ENCODE results near the gene AARS2.
"Not testable (repeated sequence)": the region's sequence is repeated elsewhere in the genome, so short reads cannot be mapped to it uniquely, and the experiment has no call there.

The AARS2 gene

GRCh38 chr6:44352259-44352658 lies 39.1 kb upstream of the AARS2 start:
- no peak overlapping the region for H3K9ac ChIP-seq (ENCODE audit: low read length)
- no peaks in the 10 kb centered on the region for H3K79me2 ChIP-seq (ENCODE audit: insufficient read depth, low read length)
- no peaks in the 10 kb centered on the region for H4K20me1 ChIP-seq (ENCODE audit: insufficient read depth, low read length)
- H3F3A ChIP-seq (ENCODE audit: insufficient read depth, low read length), result no peaks in the 10 kb centered on the region
- H3K4me3 ChIP-seq (ENCODE audit: low read depth, low read length, poor library complexity, severe bottlenecking), result no peak overlapping the region
- H3K4me1 ChIP-seq (ENCODE audit: insufficient read depth, low read length, severe bottlenecking), result no peaks in the 10 kb centered on the region
- H3K36me3 ChIP-seq (ENCODE audit: insufficient read depth, low read length), result no peaks in the 10 kb centered on the region
- TF ChIP-seq CTCF (IDR thresholded peaks at IDR 0.05; ENCODE audit: low read length) (no peak), EZH2 (IDR thresholded peaks at IDR 0.05; ENCODE audit: borderline replicate concordance, low read length) (no peak)
- no peaks in the 10 kb centered on the region for H3K9me3 ChIP-seq (ENCODE audit: low read length)
- H3K9me2 ChIP-seq (ENCODE audit: low read depth, low read length), result no peaks in the 10 kb centered on the region
- H3K27ac ChIP-seq (ENCODE audit: low read depth, low read length, poor library complexity, severe bottlenecking), result no peak overlapping the region
- no peak overlapping the region for H3K4me2 ChIP-seq (ENCODE audit: low read length)
- no peak overlapping the region for H2AFZ ChIP-seq (ENCODE audit: low read length)
- H3K27me3 ChIP-seq (ENCODE audit: insufficient read depth, low read length), result no peaks in the 10 kb centered on the region

GRCh38 chr6:44350650-44350994 lies 37.5 kb upstream of the AARS2 start:
- not testable (repeated sequence) for H3K9me2 ChIP-seq (ENCODE audit: low read depth, low read length); H3K79me2 ChIP-seq (ENCODE audit: insufficient read depth, low read length); H3K4me3 ChIP-seq (ENCODE audit: low read depth, low read length, poor library complexity, severe bottlenecking); H3F3A ChIP-seq (ENCODE audit: insufficient read depth, low read length); H3K9me3 ChIP-seq (ENCODE audit: low read length); H4K20me1 ChIP-seq (ENCODE audit: insufficient read depth, low read length); H2AFZ ChIP-seq (ENCODE audit: low read length); H3K9ac ChIP-seq (ENCODE audit: low read length); H3K4me1 ChIP-seq (ENCODE audit: insufficient read depth, low read length, severe bottlenecking); H3K4me2 ChIP-seq (ENCODE audit: low read length); H3K27me3 ChIP-seq (ENCODE audit: insufficient read depth, low read length); H3K36me3 ChIP-seq (ENCODE audit: insufficient read depth, low read length); H3K27ac ChIP-seq (ENCODE audit: low read depth, low read length, poor library complexity, severe bottlenecking)

- H3K9me3 ChIP-seq (ENCODE audit: low read length), result no peaks in the 10 kb centered on the region
- no peak overlapping the region for H3K4me3 ChIP-seq (ENCODE audit: low read depth, low read length, poor library complexity, severe bottlenecking)
- no peaks in the 10 kb centered on the region for H3K36me3 ChIP-seq (ENCODE audit: insufficient read depth, low read length)
- H3K27me3 ChIP-seq (ENCODE audit: insufficient read depth, low read length), result no peaks in the 10 kb centered on the region
- H3K9ac ChIP-seq (ENCODE audit: low read length), result no peak overlapping the region
- no peak overlapping the region for H2AFZ ChIP-seq (ENCODE audit: low read length)
- H4K20me1 ChIP-seq (ENCODE audit: insufficient read depth, low read length), result no peaks in the 10 kb centered on the region
- H3K79me2 ChIP-seq (ENCODE audit: insufficient read depth, low read length), result no peaks in the 10 kb centered on the region
- H3K4me2 ChIP-seq (ENCODE audit: low read length), result no peak overlapping the region
- TF ChIP-seq EZH2 (IDR thresholded peaks at IDR 0.05; ENCODE audit: borderline replicate concordance, low read length) (no peak), CTCF (IDR thresholded peaks at IDR 0.05; ENCODE audit: low read length) (no peak)
- no peaks in the 10 kb centered on the region for H3K9me2 ChIP-seq (ENCODE audit: low read depth, low read length)
- no peaks in the 10 kb centered on the region for H3K4me1 ChIP-seq (ENCODE audit: insufficient read depth, low read length, severe bottlenecking)
- H3K27ac ChIP-seq (ENCODE audit: low read depth, low read length, poor library complexity, severe bottlenecking), result no peak overlapping the region
- no peaks in the 10 kb centered on the region for H3F3A ChIP-seq (ENCODE audit: insufficient read depth, low read length)
Measured at GRCh38 chr6:44349904-44350649, 36.9 kb upstream of the AARS2 start.

DNA sequence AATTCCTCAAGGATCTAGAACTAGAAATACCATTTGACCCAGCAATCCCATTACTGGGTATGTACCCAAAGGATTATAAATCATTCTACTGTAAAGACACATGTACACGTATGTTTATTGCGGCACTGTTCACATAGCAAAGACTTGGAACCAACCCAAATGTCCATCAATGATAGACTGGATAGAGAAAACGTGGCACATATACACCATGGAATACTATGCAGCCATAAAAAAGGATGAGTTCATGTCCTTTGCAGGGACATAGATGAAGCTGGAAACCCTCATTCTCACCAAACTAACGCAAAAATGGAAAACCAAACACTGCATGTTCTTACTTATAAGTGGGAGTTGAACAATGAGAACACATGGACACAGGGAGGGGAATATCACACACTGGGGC lies 33.7 kb upstream of the AARS2 start:
- H2AFZ ChIP-seq (ENCODE audit: low read length); H3K4me1 ChIP-seq (ENCODE audit: insufficient read depth, low read length, severe bottlenecking); H3K9ac ChIP-seq (ENCODE audit: low read length); H3K36me3 ChIP-seq (ENCODE audit: insufficient read depth, low read length); H3F3A ChIP-seq (ENCODE audit: insufficient read depth, low read length); H3K27ac ChIP-seq (ENCODE audit: low read depth, low read length, poor library complexity, severe bottlenecking); H3K79me2 ChIP-seq (ENCODE audit: insufficient read depth, low read length); H4K20me1 ChIP-seq (ENCODE audit: insufficient read depth, low read length); H3K4me3 ChIP-seq (ENCODE audit: low read depth, low read length, poor library complexity, severe bottlenecking); H3K27me3 ChIP-seq (ENCODE audit: insufficient read depth, low read length); H3K9me3 ChIP-seq (ENCODE audit: low read length); H3K4me2 ChIP-seq (ENCODE audit: low read length); H3K9me2 ChIP-seq (ENCODE audit: low read depth, low read length): not testable (repeated sequence)

Data from OCI-LY1 (cell line).